ENCODE results near the gene HTR7.
A peak's percentile ranks its signal among the peaks of the same experiment; 100 is the strongest.

Gene HTR7

DNA sequence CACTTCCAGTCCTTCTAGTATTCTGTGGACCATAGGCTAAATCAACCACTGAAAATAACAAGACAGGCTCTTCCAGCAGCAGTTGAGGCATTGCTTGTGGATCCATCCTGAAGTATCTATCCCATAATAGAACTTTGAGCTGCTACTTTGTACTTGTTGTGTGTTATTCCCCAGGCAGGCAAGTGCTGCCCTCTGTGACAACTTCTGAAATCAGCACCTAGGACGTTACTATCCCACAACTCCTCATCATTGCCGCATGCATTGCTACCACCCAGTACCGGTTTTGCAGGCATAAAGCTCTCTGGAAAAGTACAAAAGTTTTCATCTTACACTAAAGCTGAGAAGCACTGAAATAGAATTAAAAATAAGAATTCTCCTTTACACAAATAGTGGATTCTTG lies 145.3 kb downstream of the HTR7 start:
- Histone ChIP-seq H3K79me1 (replicated peaks; ENCODE audit: low read length, poor library complexity, severe bottlenecking) (no peaks in the 10 kb centered on the region), H3K9me3 (ENCODE audit: control insufficient read depth, low read length) (no peaks in the 10 kb centered on the region), H3K23ac (ENCODE audit: low read length in 2 of 2) (no peak overlapping the region), H3K4me3 (ENCODE audit: insufficient read depth in 1 of 2, low read depth in 1 of 2, low read length in 2 of 2) (no peak overlapping the region), H2BK5ac (ENCODE audit: low read depth, low read length, poor library complexity, severe bottlenecking) (no peak overlapping the region), H3K4me1 (ENCODE audit: control insufficient read depth, insufficient read depth, low read depth, low read length) (no peaks in the 10 kb centered on the region), H3K36me3 (ENCODE audit: control insufficient read depth in 1 of 2, insufficient read depth in 2 of 2, low read depth in 1 of 2, low read length in 2 of 2) (no peaks in the 10 kb centered on the region), H2BK120ac (ENCODE audit: low read depth, low read length) (no peak overlapping the region), H3K9ac (ENCODE audit: low read length) (no peak overlapping the region), H3K4ac (ENCODE audit: low read depth in 1 of 2, low read length in 2 of 2) (no peak overlapping the region), H2BK15ac (ENCODE audit: low read depth, poor library complexity, severe bottlenecking) (no peak overlapping the region), H3K18ac (ENCODE audit: low read depth in 1 of 2, low read length in 2 of 2) (no peak overlapping the region), H3K27me3 (ENCODE audit: control insufficient read depth in 1 of 2, insufficient read depth in 1 of 2, low read length in 2 of 2) (peaks cover 0 to 4% of the 10 kb centered on the region in 2 experiments), H2BK12ac (ENCODE audit: low read length in 2 of 2) (no peak overlapping the region), H2AK5ac (ENCODE audit: low read length, severe bottlenecking) (no peak overlapping the region), H4K91ac (ENCODE audit: low read length) (no peak overlapping the region), H3K14ac (ENCODE audit: low read length in 2 of 2) (no peak overlapping the region), H3K27ac (ENCODE audit: low read length, poor library complexity, severe bottlenecking) (no peak overlapping the region), H4K8ac (ENCODE audit: low read length) (no peak overlapping the region), H3K4me2 (ENCODE audit: low read length, poor library complexity, severe bottlenecking) (no peak overlapping the region), H2AFZ (ENCODE audit: low read depth, low read length) (no peak overlapping the region)
- DNase-seq = no peak
- whole genome bisulfite sequencing = no CpG with 5 or more reads among the region's 3 CpGs

DNA sequence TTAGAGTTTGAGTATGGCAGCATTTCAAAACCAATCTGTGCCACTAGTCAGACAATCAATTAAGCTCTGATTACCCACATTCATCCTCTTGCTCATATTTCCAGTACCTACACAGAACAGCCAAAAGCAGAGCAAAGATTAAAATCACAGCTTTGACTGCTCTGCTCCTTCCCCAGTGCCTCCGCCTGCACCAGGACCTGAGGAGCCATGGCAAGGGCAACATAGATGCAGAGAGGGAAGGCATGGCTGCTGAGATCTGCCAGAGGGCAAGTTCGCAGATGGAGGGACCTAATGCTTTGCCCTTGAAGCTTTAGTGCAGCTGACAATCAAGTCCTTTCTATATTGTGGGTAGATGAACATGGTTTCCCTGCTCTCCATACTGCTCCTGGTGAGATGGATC lies 148.1 kb downstream of the HTR7 start:
- Histone ChIP-seq H4K8ac (ENCODE audit: low read length) (no peak overlapping the region), H3K4me3 (ENCODE audit: insufficient read depth in 1 of 2, low read depth in 1 of 2, low read length in 2 of 2) (no peak overlapping the region), H2BK120ac (ENCODE audit: low read depth, low read length) (no peak overlapping the region), H3K23ac (ENCODE audit: low read length in 2 of 2) (peak overlapping the region in 1 of 2 experiments; percentile 48), H3K36me3 (ENCODE audit: control insufficient read depth in 1 of 2, insufficient read depth in 2 of 2, low read depth in 1 of 2, low read length in 2 of 2) (no peaks in the 10 kb centered on the region), H3K4me2 (ENCODE audit: low read length, poor library complexity, severe bottlenecking) (no peak overlapping the region), H2BK15ac (ENCODE audit: low read depth, poor library complexity, severe bottlenecking) (no peak overlapping the region), H3K9ac (ENCODE audit: low read length) (no peak overlapping the region), H2BK5ac (ENCODE audit: low read depth, low read length, poor library complexity, severe bottlenecking) (no peak overlapping the region), H2BK12ac (ENCODE audit: low read length in 2 of 2) (no peak overlapping the region), H4K91ac (ENCODE audit: low read length) (no peak overlapping the region), H2AK5ac (ENCODE audit: low read length, severe bottlenecking) (no peak overlapping the region), H3K4me1 (ENCODE audit: control insufficient read depth, insufficient read depth, low read depth, low read length) (no peaks in the 10 kb centered on the region), H3K27me3 (ENCODE audit: control insufficient read depth in 1 of 2, insufficient read depth in 1 of 2, low read length in 2 of 2) (peaks cover 0 to 4% of the 10 kb centered on the region in 2 experiments), H3K9me3 (ENCODE audit: control insufficient read depth, low read length) (no peaks in the 10 kb centered on the region), H3K14ac (ENCODE audit: low read length in 2 of 2) (no peak overlapping the region), H3K18ac (ENCODE audit: low read depth in 1 of 2, low read length in 2 of 2) (no peak overlapping the region), H3K4ac (ENCODE audit: low read depth in 1 of 2, low read length in 2 of 2) (no peak overlapping the region), H2AFZ (ENCODE audit: low read depth, low read length) (no peak overlapping the region), H3K27ac (ENCODE audit: low read length, poor library complexity, severe bottlenecking) (no peak overlapping the region), H3K79me1 (replicated peaks; ENCODE audit: low read length, poor library complexity, severe bottlenecking) (no peaks in the 10 kb centered on the region)
- 95% methylated on average over 2 of the region's 2 CpGs for WGBS
- no peak for DNase-seq

DNA sequence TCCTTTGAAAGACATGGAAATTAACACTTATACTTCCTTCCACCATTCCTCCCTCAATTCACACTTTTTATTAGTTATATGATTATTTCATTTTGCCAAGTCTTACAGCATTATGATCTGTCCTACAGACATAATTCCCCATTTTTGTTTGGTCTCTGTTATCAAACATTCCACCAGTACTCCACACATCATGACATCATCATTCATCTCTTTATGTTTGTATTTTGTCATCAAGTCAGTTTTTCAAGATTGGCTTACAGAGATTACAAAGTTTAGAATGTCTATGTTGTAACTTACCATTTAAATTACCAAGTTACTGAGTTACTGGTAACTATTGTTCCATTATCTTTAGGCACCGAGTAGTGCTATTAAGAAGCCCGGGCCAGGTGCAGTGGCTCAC lies 150.2 kb downstream of the HTR7 start:
- Histone ChIP-seq H3K4ac (ENCODE audit: low read depth in 1 of 2, low read length in 2 of 2) (no peak overlapping the region), H2BK5ac (ENCODE audit: low read depth, low read length, poor library complexity, severe bottlenecking) (no peak overlapping the region), H3K27me3 (ENCODE audit: control insufficient read depth in 1 of 2, insufficient read depth in 1 of 2, low read length in 2 of 2) (peaks cover 0 to 3% of the 10 kb centered on the region in 2 experiments), H2BK15ac (ENCODE audit: low read depth, poor library complexity, severe bottlenecking) (no peak overlapping the region), H3K23ac (ENCODE audit: low read length in 2 of 2) (no peak overlapping the region), H3K14ac (ENCODE audit: low read length in 2 of 2) (no peak overlapping the region), H3K18ac (ENCODE audit: low read depth in 1 of 2, low read length in 2 of 2) (no peak overlapping the region), H3K9ac (ENCODE audit: low read length) (no peak overlapping the region), H3K4me3 (ENCODE audit: insufficient read depth in 1 of 2, low read depth in 1 of 2, low read length in 2 of 2) (no peak overlapping the region), H3K4me2 (ENCODE audit: low read length, poor library complexity, severe bottlenecking) (no peak overlapping the region), H3K4me1 (ENCODE audit: control insufficient read depth, insufficient read depth, low read depth, low read length) (no peaks in the 10 kb centered on the region), H3K36me3 (ENCODE audit: control insufficient read depth in 1 of 2, insufficient read depth in 2 of 2, low read depth in 1 of 2, low read length in 2 of 2) (no peaks in the 10 kb centered on the region), H2BK12ac (ENCODE audit: low read length in 2 of 2) (no peak overlapping the region), H3K27ac (ENCODE audit: low read length, poor library complexity, severe bottlenecking) (no peak overlapping the region), H2AK5ac (ENCODE audit: low read length, severe bottlenecking) (no peak overlapping the region), H3K9me3 (ENCODE audit: control insufficient read depth, low read length) (no peaks in the 10 kb centered on the region), H4K91ac (ENCODE audit: low read length) (no peak overlapping the region), H4K8ac (ENCODE audit: low read length) (no peak overlapping the region), H3K79me1 (replicated peaks; ENCODE audit: low read length, poor library complexity, severe bottlenecking) (no peaks in the 10 kb centered on the region), H2AFZ (ENCODE audit: low read depth, low read length) (no peak overlapping the region), H2BK120ac (ENCODE audit: low read depth, low read length) (no peak overlapping the region)
- no peak for DNase-seq
- whole genome bisulfite sequencing = 93% methylated on average over 2 of the region's 2 CpGs

DNA sequence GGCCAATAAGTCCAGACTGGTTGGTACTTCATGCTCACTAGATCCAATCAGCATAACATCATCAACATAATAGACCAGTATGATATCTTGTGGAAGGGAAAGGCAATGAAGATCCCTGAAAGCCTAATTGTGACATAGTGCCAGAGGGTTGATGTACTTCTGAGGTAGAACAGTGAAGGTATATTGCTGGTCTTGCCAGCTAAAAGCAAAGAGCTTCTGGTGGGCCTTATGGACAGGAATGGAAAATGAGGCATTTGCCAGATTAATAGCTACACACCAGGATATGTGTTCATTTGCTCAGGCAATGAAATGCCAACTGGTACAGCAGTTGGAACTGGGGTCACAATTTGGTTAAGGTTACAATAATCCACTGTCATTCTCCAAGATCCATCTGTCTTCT lies 156.4 kb downstream of the HTR7 start:
- no peak overlapping the region for H3K14ac ChIP-seq (ENCODE audit: low read length in 2 of 2)

More for the DNA sequence above, 156.4 kb downstream of the HTR7 start:
- H3K18ac ChIP-seq (ENCODE audit: low read depth in 1 of 2, low read length in 2 of 2) = no peak overlapping the region
- peaks cover 2% of the 10 kb centered on the region for H3K9me3 ChIP-seq (ENCODE audit: control insufficient read depth, low read length)
- H2BK12ac ChIP-seq (ENCODE audit: low read length in 2 of 2) = no peak overlapping the region
- H3K27me3 ChIP-seq (ENCODE audit: control insufficient read depth in 1 of 2, insufficient read depth in 1 of 2, low read length in 2 of 2) = no peaks in the 10 kb centered on the region
- H4K8ac ChIP-seq (ENCODE audit: low read length) = no peak overlapping the region
- no peaks in the 10 kb centered on the region for H3K36me3 ChIP-seq (ENCODE audit: control insufficient read depth in 1 of 2, insufficient read depth in 2 of 2, low read depth in 1 of 2, low read length in 2 of 2)
- no peaks in the 10 kb centered on the region for H3K4me1 ChIP-seq (ENCODE audit: control insufficient read depth, insufficient read depth, low read depth, low read length)
- H2BK15ac ChIP-seq (ENCODE audit: low read depth, poor library complexity, severe bottlenecking) = no peak overlapping the region
- no peak overlapping the region for H3K23ac ChIP-seq (ENCODE audit: low read length in 2 of 2)
- H3K9ac ChIP-seq (ENCODE audit: low read length) = no peak overlapping the region
- no peak overlapping the region for H3K4me3 ChIP-seq (ENCODE audit: insufficient read depth in 1 of 2, low read depth in 1 of 2, low read length in 2 of 2)
- no peak overlapping the region for H3K4me2 ChIP-seq (ENCODE audit: low read length, poor library complexity, severe bottlenecking)
- DNase-seq = no peak
- H2BK120ac ChIP-seq (ENCODE audit: low read depth, low read length) = no peak overlapping the region
- H4K91ac ChIP-seq (ENCODE audit: low read length) = no peak overlapping the region
- no peaks in the 10 kb centered on the region for H3K79me1 ChIP-seq (replicated peaks; ENCODE audit: low read length, poor library complexity, severe bottlenecking)
- no peak overlapping the region for H2BK5ac ChIP-seq (ENCODE audit: low read depth, low read length, poor library complexity, severe bottlenecking)
- H2AK5ac ChIP-seq (ENCODE audit: low read length, severe bottlenecking) = no peak overlapping the region
- no peak overlapping the region for H3K4ac ChIP-seq (ENCODE audit: low read depth in 1 of 2, low read length in 2 of 2)
- H2AFZ ChIP-seq (ENCODE audit: low read depth, low read length) = no peak overlapping the region
- no peak overlapping the region for H3K27ac ChIP-seq (ENCODE audit: low read length, poor library complexity, severe bottlenecking)

Measured in mesenchymal stem cell (in vitro differentiated cells and primary cell).